D721Med (cell line): ENCODE data around the gene CARHSP1.

Experiments used
- DNase-seq: peaks from one replicate; pipeline ENCODE4 v3.0.0; 2011; ENCODE audit warnings: low spot score; ENCODE audit not compliant: insufficient read length
- FAIRE-seq: peaks from 2 replicates; lab custom pipeline; 2011; peaks lifted over from hg19 to GRCh38; lab: Jason Lieb, UNC
- TF ChIP-seq, protein P1 (sequence below): IDR thresholded peaks from 2 replicates; pipeline ENCODE4 v1.5.1; 2012; ENCODE audit warnings: mild to moderate bottlenecking, control low read depth; ENCODE audit not compliant: insufficient read depth; ENCODE audit errors: missing control alignments

Gene CARHSP1

DNA sequence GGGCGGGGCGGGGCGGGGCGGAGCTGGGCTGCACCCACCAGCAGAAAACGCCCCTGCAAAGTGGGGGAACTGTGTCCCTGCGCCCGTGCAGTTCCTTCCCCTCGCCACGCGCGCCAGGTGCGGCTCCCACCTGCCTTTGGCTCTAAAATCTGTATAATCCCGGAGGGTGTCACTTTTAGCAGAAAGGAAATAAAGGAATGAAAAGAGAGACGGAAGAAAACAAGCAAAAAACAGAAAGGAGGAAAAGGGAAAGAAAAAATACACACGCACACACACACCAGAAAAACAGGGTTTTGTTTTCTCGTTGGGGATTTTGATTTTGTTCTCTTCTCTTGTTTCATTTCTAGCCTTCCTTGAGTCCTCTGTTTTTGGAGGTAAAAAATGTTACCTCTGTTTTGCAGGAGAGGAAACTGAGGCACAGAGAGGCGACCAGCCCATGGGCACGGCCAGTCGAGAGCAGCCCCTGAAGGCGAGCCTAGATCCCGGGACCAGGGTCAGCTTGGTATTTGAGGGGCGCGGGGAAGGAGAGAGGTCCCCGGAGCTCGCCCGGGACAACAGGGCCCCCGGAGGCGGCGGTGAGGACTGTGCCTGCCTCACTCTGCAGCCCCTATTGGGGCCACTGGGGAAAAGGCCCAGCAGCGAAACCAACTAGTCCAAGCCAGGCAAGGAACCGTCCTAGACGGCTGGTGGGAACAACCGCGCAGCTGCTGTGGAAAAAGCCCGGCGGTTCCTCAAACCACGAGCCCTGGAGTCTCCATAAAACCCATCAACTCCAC lies 594 bp upstream of the CARHSP1 start:
- FAIRE-seq (no peak), DNase-seq (no peak)
- TF ChIP-seq, protein P1, sequence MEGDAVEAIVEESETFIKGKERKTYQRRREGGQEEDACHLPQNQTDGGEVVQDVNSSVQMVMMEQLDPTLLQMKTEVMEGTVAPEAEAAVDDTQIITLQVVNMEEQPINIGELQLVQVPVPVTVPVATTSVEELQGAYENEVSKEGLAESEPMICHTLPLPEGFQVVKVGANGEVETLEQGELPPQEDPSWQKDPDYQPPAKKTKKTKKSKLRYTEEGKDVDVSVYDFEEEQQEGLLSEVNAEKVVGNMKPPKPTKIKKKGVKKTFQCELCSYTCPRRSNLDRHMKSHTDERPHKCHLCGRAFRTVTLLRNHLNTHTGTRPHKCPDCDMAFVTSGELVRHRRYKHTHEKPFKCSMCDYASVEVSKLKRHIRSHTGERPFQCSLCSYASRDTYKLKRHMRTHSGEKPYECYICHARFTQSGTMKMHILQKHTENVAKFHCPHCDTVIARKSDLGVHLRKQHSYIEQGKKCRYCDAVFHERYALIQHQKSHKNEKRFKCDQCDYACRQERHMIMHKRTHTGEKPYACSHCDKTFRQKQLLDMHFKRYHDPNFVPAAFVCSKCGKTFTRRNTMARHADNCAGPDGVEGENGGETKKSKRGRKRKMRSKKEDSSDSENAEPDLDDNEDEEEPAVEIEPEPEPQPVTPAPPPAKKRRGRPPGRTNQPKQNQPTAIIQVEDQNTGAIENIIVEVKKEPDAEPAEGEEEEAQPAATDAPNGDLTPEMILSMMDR = no peak

DNA sequence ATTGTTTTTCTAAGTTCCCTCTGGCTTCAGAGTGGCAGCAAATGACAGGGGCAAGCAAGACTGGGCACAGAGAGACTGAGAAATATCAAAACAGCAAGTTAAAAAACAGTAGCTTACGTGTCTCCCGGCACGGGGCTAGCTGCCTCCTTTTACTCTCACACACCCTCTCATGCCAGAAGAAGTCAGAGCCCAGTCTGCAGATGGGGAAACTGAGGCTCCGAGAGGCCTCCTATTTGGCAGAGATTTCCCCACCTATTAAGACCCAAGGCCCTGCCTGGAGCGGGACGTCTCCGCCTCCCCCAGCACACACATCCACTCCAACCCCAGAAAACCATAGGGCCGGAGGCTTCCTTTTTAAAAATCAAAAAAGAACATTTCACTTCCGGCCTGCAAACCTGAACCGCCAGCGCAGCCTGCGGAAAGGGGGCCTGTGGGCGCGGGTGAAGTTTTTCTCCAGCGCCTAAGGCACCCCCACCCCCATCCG lies 832 bp downstream of the CARHSP1 start:
- DNase-seq (no peak), FAIRE-seq (no peak)
- TF ChIP-seq, protein P1 = no peak

GRCh38 chr16:8867216-8867931 lies 1.4 kb downstream of the CARHSP1 start:
- FAIRE-seq = no peak
- no peak for DNase-seq
- TF ChIP-seq, protein P1 = no peak

GRCh38 chr16:8866884-8867215 lies 2.0 kb downstream of the CARHSP1 start:
- no peak for FAIRE-seq
- DNase-seq = no peak

GRCh38 chr16:8866118-8866883 lies 2.5 kb downstream of the CARHSP1 start:
- no peak for DNase-seq
- no peak for FAIRE-seq

More at GRCh38 chr16:8866884-8867215, 2.0 kb downstream of the CARHSP1 start:
- TF ChIP-seq, protein P1 = no peak

DNA sequence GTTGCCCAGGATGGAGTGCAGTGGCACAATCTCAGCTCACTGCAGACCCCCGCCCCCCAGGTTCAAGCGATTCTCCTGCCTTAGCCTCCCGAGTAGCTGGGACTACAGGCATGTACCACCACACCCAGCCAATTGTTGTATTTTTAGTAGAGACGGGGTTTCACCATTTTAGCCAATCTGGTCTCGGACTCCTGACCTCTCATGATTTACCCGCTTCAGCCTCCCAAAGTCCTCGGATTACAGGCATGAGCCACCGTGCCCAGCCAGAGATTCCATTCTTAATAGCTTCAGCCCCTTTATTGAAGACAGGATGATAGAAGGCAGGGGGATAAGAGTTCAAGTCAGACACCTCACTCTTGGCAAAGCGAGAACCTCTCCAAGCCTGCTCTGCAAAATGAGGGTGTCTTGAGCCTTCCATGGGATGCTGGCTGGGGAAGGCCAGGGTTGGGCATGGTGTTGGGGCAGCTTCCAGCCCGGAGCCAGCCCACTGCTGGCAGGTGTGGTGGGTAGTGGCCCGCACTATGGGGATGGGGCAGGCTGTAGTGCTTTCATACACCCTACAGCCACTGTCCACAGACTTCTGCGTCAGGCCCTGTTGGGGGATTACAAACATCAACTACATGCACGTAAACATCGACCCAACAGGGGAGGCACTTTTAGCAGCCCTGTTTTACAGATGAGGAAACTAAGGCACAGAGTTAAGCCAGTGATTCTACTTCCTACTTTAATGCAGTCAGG lies 3.5 kb downstream of the CARHSP1 start:
- no peak for FAIRE-seq
- DNase-seq = no peak
- TF ChIP-seq, protein P1 = no peak

More at GRCh38 chr16:8866118-8866883, 2.5 kb downstream of the CARHSP1 start:
- TF ChIP-seq, protein P1 = no peak
